HL-60 (cell line): ENCODE data around the gene WSB2.

Source experiments
- CTCF ChIP-seq: IDR thresholded peaks from one replicate; pipeline ENCODE4 v1.5.1; 2011; ENCODE audit warnings: low read length, control low read depth, inconsistent platforms; ENCODE audit not compliant: insufficient read depth
- GABPA ChIP-seq: IDR thresholded peaks from 2 replicates; pipeline ENCODE4 v1.6.1; 2012; ENCODE audit warnings: low read depth
- POLR2AphosphoS5 ChIP-seq: IDR thresholded peaks from 2 replicates; pipeline ENCODE4 v1.6.1; 2012; ENCODE audit warnings: low read depth
- REST ChIP-seq: IDR thresholded peaks from 2 replicates; pipeline ENCODE4 v1.6.1; 2012; ENCODE audit warnings: low read depth; ENCODE audit not compliant: insufficient replicate concordance
- SPI1 ChIP-seq: IDR thresholded peaks from 2 replicates; pipeline ENCODE4 v1.6.1; 2012; ENCODE audit warnings: low read depth, mild to moderate bottlenecking, borderline replicate concordance

- TF ChIP-seq CTCF (no peak), POLR2AphosphoS5 (no peak), GABPA (no peak), SPI1 (no peak), REST (no peak)
Observed at GRCh38 chr12:118098911-118099671, 38.1 kb upstream of the WSB2 start.
